GM19324 (cell line): ENCODE measurements around the gene ATP11A.

Experiments used
- ATAC-seq: cut with Tn5 transposase; IDR thresholded peaks from one replicate; pipeline ENCODE4 v1.9.1; 2021; ENCODE audit warnings: mild to moderate bottlenecking, moderate library complexity; ENCODE audit not compliant: unreplicated experiment, low FRiP score

ATP11A gene

DNA sequence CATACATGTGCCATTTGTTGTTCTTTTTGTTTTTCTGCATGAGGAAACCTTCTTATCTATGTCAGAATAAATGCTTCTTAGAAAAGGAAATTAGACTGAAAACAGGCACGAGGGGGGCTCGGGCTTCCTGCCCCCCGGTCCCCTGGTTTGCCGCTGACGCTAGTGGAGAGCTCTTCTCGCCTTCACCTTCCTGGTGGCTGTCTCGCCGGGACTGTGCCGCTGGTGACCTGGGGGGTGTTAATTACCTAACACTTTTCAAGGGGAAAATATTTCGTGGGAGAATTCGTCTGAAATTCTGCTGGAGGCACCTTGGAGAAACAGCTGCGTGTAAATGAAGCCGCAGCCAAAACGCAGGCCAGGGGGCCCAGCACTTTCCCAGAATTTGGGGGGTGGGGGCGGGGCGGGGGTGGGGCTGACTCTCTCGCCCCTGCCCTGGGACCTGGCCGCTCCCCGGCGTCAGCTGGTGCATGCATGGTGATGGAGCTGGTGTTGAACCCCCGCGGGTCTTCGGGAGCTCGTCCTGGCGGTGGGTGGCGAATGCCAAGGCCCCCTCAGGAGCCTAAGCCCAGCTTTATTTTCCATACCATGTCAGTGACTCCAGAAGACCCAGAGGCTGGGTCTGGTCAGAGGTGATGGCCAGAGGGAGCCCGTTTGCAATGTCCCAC lies 220.9 kb downstream of the ATP11A start:
- no peak for ATAC-seq

DNA sequence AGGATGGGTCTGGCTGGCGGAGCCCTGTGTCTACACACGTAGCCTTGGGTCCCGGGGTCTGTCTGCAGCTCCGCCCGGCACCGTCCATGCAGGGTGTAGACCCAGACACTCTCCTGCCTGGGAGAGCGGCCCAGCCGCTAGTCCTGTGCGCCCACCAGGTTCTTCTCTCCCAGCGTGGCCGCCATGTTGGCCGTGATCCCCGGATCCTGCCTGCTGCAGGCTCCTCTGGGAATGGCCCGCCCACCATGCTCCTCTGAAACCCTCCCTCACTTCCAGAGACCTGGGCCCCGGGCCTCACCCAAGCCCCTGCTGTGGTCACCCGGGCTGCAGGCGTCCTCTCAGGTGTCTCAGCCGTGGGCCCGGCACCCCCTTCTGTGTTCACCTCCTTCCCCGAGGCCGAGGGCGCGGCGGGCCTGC lies 221.5 kb downstream of the ATP11A start:
- ATAC-seq: no peak

DNA sequence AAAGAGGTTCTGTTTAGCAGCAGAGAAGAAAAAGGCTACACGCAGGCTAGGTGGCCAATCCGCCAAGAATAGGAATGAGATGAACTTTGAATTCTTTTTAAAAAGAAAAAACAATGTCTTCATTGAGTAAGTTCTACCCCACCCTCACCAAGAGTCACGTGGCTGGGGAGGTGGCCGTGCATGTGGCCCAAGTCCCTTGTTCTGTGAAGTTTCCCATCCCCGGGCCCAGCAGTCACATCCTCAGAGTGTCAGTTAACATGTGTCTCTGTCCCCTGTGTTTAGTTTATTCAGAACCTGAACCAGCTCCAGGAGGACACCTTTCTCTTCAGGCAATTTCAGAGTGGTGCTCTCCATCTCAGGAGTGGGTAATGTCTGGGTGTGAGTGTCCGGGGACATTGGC lies 222.0 kb downstream of the ATP11A start:
- ATAC-seq: no peak

DNA sequence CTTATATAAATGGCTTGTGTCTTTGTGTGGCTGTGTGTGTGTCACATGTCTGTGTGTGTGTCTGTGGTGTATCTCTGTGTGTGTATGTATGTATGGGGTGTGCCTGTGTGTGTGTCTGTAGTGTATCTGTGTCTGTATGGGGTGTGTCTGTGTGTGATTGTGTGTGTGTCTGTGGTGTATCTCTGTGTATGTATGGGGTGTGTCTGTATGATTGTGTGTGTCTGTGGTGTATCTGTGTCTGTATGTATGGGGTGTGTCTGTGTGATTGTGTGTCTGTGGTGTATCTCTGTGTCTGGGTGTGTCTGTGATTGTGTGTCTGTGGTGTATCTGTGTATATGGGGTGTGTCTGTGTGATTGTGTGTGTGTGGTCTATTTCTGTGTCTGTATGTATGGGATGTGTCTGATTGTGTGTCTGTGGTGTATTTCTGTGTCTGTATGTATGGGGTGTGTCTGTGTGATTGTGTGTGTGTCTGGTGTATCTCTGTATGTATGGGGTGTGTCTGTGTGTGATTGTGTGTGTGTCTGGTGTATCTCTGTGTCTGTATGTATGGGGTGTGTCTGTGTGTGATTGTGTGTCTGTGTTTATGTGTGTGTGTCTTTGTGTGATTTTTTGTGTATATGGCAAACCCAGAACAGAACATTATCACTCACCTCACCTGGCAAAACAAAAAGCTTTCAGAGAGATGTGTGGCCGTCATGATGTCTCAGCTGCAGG lies 223.0 kb downstream of the ATP11A start:
- ATAC-seq: no peak

DNA sequence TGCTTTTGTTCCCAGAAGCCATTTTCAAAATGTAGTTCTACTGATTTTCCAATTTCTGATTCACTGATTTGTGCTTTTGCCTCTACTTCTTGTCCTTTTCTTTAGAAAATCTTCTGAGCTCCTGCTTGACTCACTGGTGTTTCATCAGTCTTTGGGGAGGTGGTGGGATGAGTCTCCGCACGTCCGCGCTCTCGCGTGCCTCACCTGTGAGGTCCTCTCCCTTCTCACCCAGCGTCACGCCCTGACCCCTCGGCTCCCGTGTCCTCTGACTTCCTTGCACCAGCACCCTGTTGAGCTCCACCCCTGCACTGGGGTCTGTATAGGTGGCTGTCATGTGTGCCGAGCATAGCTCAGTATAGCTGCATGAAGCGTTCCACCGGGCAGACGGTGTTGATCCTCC lies 226.5 kb downstream of the ATP11A start:
- no peak for ATAC-seq

DNA sequence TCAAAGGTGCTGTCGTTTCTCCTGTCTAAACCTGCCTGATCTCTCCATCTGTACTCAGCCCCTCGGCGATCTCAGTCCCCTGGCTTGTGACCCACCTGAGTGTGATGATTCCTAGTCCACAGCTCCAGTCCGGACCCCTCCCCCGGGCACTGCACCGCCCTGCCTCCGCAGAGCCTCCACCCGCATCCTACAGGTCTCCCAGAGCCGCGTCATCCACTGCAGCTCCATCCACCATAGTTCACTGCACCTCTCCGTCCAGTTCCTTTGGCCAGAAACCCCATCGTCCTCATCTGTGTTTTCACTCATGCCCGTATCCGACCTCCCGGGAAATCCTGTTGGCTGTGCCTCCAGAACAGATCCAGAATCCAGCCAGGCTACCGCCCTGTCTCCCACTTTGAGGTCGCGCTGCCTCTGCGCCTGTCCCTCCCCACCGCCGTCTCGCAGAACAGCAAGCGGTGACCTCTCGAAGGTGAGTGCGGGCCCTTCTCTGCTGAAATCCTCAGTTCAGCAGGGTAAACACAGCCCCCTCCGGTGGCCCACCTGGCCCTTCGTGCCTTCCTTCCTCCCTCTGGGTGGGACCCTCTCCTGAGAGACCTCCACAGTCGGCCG lies 227.3 kb downstream of the ATP11A start:
- ATAC-seq: no peak

DNA sequence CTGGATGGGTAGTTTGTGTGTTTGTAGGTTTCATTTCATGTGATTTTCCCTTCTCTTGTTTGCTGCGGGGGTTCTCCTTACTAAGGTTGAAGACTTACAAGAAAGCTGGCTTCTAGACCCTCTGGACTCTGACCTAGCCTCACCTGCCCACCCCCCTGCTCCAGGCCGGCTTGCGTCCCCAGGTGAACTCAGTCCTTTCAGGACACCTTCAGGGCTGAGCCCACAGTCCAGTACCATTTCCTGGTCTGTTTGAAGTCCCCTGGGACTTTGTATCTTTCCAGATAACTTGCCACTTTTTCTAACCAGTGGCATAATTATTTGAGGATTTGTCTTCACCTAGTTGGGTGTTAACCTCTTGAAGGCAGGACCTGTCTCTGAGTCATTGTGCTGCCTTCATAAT lies 227.9 kb downstream of the ATP11A start:
- ATAC-seq: no peak

DNA sequence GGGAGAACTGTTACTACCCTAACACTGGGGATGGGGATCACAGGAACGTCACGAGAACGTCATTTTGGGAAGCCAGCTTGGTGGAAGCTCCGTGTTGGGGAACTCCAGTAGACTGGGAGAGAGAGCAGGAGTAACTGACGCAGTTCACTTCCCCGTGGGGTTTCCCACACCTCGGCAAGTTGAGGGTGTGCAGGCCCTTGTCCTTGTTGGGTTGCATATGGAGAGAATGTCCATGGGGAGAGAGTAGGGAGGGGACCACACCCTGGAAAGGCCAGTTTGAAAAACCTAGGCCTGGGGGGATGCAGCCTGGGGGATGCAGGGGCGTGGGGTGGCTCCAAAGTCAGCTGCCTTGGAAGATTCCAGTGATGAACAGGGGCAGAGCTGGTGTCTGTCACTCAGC lies 228.4 kb downstream of the ATP11A start:
- ATAC-seq: no peak

DNA sequence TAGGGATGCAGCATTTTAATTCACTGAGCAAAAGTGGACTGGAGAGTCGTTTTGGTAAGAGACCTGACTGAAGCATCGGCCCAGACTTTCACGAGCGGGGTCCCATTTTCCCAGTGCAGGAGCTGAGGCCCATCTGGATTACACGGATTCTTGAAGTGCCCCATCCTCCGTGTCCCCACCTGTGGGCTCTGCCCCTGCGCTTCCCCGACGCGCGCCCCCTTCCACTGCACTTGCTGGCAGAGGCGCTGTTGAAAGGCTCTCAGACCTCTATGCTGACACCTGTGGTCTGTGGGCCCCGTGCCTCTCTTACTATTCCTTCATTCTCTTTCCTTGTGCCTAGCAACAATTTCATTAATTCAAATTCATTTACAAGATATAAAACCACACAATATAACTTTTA lies 228.9 kb downstream of the ATP11A start:
- no peak for ATAC-seq

DNA sequence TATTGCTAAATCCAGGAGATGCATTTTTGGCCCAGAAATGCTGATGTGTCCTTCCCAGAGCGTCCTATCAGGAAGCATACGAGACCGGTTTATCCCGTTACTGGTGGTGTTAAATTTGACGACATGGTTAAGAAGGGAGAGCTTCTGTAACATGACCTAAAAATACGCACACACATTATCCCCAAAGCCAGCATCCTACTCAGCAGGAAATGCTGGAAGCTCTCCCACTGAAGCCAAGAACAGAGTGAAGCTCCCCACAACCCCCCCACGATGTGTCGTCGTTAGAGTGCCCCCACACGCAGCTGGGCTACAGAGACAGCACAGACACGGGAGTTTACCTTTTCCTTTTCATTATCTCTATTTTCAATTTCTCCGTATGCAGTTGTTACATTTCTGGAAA lies 234.1 kb downstream of the ATP11A start:
- ATAC-seq: no peak

DNA sequence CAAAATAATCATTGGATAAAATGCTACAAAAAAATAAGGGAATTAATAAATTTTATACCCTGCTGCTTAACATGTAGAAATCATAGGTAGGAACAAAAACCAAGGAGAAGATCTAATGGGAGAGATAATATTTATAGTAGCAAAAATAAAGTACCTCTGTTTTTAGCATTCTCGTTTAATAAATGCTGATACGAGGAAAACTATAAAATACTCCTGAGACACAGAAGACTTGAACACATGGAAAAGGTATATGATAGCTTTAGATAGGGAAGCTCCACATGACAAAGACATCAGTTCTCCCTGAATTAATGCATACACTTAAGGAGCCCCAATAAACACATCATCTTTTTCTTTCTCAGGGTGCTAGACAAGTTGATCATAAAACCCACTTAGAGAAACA lies 234.5 kb downstream of the ATP11A start:
- no peak for ATAC-seq

DNA sequence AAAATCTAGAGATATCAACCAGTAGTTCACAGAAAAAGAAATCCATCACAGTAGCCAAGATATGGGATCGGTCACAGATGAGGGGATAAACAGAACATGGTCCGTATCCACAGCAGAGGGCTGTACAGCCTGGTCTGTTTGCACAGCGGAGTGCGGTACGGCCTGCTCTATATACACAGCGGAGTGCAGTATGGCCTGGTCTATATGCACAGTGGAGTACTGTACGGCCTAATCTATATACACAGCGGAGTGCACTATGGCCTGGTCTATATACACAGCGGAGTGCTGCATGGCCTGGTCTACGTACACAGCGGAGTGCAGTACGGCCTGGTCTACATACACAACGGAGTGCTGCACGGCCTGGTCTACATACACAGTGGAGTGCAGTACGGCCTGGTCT lies 236.2 kb downstream of the ATP11A start:
- ATAC-seq: no peak

DNA sequence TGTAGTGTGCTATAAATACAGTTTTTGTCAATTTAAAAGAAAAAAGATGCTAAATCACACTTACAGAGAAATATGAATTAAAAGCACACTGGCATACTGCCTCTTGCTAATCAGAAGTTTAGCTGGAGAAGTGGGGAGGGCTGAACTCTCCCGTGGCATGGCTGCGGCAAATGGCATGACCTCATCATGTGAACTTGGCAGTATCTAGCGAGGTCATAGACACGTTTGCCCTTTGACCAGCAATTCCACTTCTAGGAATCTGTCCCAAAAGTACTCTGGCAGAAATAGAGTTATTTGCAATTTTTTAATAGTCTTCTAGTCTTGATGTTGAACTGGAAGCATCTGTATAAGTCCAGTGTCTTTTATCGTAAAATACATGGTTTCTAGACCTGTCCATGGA lies 237.2 kb downstream of the ATP11A start:
- ATAC-seq: no peak

DNA sequence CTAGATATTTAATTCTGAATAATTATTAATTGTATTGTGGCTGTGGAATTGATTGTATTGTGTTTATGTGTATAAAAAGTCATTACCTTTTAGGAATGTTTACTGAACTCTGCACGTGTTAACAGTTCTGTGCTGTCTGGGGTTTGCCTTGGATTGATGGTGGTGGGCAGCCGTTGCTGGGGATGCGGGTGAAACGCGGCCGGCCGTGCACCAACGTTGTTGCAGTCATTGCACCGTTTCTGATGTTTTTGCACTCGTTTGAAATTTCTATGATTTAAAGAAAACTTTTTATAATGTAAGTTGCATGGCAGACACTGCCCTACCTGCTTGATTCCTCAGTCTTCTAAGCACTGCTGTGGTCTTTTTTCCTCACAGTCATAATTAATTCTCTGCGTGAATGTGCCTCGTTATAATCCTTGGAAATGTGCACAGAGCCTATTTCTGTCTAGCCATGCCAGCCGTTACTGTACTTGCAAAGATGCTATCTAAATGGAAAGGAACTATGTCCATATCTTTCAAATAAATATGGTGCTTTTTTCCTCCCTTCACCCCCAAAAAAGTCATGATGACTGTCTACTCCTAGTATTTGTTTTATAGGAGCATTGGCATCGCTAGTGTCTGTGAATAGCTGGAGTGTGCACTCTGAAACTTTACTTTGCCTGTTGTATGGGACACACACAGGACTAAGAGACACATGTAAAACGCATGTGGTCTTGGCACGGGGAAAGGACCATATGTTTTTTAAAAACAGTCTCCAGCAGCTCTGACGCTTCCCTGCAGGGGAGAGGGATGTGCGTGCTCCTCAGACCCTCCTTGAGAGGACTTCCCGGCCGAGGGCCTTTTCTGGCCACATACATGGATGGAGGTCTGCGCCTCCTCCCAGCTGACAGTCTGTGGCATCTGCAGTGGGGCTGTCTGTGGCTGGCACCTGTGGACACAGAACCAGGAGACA lies 238.5 kb downstream of the ATP11A start:
- no peak for ATAC-seq

DNA sequence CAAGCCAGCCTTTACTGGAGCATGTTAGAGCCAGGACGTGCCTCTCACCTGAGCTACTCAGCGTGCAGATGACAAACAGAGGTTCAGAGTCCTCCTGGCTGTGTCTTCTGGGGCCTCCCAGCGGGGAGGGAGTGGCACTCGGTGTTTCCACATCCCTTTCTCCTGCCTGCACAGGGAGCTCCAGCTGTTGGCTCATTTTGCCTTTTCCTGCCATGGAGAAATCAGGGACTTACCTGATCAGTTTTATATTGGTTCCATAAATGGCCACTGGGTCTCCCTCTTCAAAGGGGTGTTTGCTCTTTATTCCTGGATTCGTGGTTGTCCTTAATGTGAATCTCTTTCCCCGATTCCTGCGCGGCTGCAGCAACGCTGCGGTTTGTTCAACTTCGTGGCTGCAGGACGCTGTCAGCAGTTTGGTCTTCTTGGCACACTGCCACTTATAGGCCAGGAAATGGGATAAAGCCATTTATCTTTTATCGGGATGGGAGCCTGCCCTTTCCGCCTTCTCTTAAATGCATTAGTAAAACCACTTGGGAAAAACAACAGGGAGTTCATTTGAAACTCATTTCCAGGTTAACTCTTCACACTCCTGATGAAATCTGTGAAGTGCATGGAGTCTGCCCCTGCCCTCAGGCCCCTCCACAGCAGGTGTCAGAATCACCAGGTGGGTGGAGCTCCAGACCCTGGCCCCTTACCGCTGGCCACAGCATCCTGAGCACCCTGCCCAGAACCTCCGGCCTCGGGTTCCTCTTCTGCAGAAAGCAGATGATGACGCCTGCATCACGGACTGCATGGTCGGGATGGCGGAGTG lies 239.3 kb downstream of the ATP11A start:
- ATAC-seq: no peak

DNA sequence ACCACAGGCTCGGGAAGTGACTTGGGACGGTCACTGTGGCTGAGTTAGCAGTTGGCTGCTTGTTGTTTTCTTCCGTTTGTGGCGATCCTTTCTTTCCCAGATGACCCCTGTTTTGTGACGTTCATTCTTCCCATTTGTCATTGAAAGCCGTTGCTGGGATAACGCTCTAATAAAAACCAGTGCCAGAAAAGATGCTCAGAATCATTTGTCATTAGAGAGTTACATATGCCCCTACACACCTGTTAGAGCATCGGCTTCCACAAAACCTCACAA lies 239.9 kb downstream of the ATP11A start:
- no peak for ATAC-seq

DNA sequence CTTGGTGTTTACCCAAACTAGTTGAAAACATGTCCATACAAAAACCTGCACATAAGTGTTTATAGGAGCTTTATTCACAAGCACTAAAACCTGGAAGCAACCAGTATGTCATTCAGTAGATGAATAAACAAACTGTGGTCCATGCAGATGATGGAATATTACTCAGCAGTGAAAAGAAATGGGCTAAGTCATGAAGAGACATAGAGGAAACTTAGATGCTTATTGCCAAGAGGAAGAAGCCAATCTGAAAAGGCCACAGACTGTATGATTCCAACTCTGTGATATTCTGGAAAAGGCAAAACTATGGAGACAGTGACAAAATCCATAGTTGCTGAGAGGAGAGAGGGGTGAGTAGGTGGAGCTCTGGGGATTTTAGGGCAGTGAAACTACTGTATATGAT lies 240.4 kb downstream of the ATP11A start:
- ATAC-seq: no peak

DNA sequence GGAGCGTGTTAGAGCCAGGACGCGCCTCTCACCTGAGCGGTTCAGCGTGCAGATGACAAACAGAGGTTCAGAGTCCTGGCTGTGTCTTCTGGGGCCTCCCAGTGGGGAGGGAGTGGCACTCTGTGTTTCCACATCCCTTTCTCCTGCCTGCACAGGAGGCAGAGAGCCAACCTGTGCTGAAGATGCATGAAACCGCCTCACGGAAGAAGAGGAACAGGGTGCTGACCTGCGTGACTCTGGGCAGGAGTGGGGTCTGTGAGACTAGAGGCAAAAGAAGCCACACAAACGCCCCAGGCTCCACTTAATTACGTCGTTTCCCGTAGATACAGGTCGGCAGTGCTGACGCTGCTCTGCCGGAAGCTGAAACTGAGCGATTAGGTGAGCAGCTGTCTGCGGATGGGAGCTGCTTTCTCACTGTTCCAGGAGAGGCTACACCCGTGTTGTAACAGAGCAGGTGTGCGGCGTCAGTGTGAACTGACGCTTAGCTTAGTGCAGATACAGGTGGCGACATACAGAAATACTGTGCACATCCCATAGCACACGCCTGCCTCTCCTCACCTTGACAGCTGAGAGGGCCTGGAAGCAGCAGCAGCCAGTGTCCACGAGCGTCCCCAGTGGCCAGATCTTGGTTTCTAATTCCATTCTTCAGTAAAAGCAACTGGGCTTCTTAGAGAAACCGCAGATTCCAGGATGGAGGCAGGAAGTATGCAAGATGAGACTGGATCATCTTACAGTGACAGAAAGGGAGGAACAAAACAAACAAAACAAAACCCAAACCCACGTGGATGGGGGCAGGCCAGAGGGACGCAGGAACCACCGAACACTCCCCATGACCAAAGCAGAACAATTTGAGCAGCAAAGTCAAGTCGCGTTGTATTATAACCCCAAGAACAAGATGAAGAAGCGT lies 241.4 kb downstream of the ATP11A start:
- no peak for ATAC-seq

DNA sequence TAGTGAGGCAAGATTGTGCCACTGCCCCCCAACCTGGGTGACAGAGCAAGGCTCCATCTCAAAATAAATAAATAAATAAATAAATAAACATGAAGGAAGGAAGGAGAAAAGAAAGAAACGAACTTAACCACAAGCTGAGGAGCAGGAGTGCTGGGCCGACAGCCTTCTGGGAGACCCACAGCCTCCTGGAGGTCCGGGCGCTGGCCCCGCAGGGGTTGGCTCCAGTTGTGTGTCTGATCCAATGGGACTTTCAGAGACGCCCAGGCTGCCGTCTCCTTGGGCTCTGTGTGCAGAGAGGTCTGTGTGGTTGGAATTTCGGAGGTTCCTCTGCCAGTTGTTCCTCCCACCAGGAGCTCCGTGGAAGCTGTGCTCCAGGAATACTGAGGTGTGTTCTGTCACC lies 243.1 kb downstream of the ATP11A start:
- no peak for ATAC-seq
